BLaER1 (cell line): ENCODE results near the gene GRK2.

Source experiments
- H3K27ac ChIP-seq: shearing (Covaris generic); formaldehyde crosslinking; 2 replicates; pipeline ENCODE4 v1.8.1; 2022
- H3K27me3 ChIP-seq: shearing (Covaris generic); formaldehyde crosslinking; 2 replicates; pipeline ENCODE4 v1.8.1; 2022
- H3K36me3 ChIP-seq: shearing (Covaris generic); formaldehyde crosslinking; 2 replicates; pipeline ENCODE4 v1.8.1; 2022
- H3K4me1 ChIP-seq: shearing (Covaris generic); formaldehyde crosslinking; 2 replicates; pipeline ENCODE4 v1.8.1; 2022
- H3K4me2 ChIP-seq: shearing (Covaris generic); formaldehyde crosslinking; 2 replicates; pipeline ENCODE4 v1.8.1; 2022
- H3K4me3 ChIP-seq: shearing (Covaris generic); formaldehyde crosslinking; 2 replicates; pipeline ENCODE4 v1.8.1; 2022
- H3K9ac ChIP-seq: shearing (Covaris generic); formaldehyde crosslinking; 2 replicates; pipeline ENCODE4 v1.8.1; 2022
- H3K9me3 ChIP-seq: shearing (Covaris generic); formaldehyde crosslinking; 2 replicates; pipeline ENCODE4 v1.8.1; 2022
- H4K20me1 ChIP-seq: shearing (Covaris generic); formaldehyde crosslinking; 2 replicates; pipeline ENCODE4 v1.8.1; 2022
- Cebpa-rat ChIP-seq: shearing (Covaris generic); IDR thresholded peaks from 2 replicates; pipeline ENCODE4 v1.8.1; 2022

Gene GRK2

DNA sequence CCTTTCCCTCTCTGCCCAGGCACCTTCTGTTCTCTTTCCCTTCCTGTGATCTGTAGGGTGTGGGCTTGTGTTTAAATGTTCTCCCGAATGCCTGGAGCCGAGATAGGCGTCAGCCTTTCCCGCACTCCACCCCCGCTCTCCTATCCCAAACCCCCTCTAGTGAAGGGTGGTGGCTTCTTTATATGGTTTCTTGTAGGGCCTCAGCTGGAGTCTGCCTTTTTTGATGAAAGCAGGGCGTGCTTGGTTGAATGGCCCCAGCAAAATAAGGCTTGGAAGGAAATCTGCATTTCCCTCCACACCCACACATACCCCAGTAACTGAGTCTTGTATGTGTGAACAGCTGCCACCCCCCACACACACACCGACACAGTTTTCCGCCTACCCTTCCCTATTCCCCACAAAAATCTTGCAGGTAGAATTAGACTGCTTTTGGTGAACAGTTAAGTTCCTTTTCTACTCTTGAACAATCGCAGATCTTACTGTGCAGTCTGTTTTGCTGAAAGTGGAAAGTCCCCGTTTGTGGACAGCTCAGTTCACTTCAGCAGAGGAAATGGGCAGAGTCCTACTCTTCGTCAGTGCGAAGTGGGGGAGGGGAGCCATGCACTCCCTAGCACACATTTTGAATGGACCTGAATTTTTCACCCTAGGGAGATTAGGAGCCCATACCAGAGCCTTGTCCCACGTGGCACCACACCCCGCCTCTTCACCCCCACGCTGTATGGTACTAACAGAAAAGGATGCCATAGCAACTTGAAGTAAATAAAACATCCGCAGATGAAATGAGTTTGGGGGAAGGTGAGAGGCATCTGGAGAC is 25.5 kb upstream of the GRK2 start:
- Histone ChIP-seq H3K4me2 (peak overlapping the region; percentile 94), H3K27me3 (no peaks in the 10 kb centered on the region), H3K9ac (peak overlapping the region; percentile 96), H3K4me1 (peaks cover 42% of the 10 kb centered on the region), H3K4me3 (peak overlapping the region; percentile 75), H4K20me1 (peaks cover 90% of the 10 kb centered on the region), H3K27ac (peak overlapping the region; percentile 94), H3K36me3 (peaks cover 56% of the 10 kb centered on the region), H3K9me3 (no peaks in the 10 kb centered on the region)
- TF ChIP-seq Cebpa-rat = no peak

DNA sequence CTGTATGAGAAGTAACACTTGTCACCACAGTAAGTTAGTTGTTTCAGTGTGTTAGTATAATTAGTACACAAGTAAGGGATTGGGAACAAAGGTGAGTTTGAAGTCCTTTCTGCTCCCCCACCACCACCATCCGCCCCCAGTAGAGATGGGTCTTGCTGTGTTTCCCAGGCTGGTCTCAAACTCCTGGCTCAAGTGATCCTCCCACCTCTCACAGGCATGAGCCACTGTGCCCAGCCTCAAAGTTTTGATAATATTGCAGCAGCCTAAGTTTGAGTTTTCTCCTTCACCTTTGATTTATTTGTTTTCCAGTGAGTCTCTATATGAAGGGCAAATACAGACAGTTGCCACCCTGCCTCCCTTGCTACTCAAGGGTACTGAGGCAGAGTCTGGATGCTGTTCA is 23.7 kb upstream of the GRK2 start:
- Histone ChIP-seq H3K27me3 (no peaks in the 10 kb centered on the region), H3K9me3 (no peaks in the 10 kb centered on the region), H3K9ac (peak overlapping the region; percentile 96; the same call in 1 of the 2 replicates), H4K20me1 (peaks cover 86% of the 10 kb centered on the region), H3K4me3 (peak overlapping the region; percentile 75; the same call in 1 of the 2 replicates), H3K36me3 (peaks cover 56% of the 10 kb centered on the region), H3K4me1 (peaks cover 39% of the 10 kb centered on the region), H3K4me2 (peak overlapping the region; percentile 94), H3K27ac (no peak overlapping the region)
- TF ChIP-seq Cebpa-rat = no peak

DNA sequence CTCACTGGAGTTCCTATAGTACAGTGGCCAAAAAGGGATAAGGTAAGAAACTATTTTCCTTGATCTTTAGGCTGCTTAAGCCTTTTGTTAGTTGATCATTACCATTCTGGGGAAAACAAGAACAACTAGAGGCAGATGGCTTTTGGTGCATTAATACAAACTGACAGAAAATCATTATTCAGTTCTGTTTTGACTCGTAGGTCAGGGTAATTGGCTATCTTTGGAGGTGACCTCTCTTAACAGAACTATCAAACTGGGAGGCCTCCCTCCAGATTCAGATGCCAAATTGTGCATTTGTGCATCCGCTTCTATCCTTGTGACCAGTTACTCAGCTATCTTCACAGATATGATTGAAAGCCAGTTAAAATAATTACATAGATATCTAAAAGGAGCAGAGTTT is 23.2 kb upstream of the GRK2 start:
- Histone ChIP-seq H3K9me3 (no peaks in the 10 kb centered on the region), H3K27me3 (no peaks in the 10 kb centered on the region), H3K9ac (peak overlapping the region; percentile 96; the same call in 1 of the 2 replicates), H3K4me3 (no peak overlapping the region), H3K36me3 (peaks cover 59% of the 10 kb centered on the region), H3K4me2 (peak overlapping the region; percentile 94; the same call in 1 of the 2 replicates), H3K27ac (no peak overlapping the region), H3K4me1 (peaks cover 37% of the 10 kb centered on the region), H4K20me1 (peaks cover 86% of the 10 kb centered on the region)
- TF ChIP-seq Cebpa-rat = no peak

DNA sequence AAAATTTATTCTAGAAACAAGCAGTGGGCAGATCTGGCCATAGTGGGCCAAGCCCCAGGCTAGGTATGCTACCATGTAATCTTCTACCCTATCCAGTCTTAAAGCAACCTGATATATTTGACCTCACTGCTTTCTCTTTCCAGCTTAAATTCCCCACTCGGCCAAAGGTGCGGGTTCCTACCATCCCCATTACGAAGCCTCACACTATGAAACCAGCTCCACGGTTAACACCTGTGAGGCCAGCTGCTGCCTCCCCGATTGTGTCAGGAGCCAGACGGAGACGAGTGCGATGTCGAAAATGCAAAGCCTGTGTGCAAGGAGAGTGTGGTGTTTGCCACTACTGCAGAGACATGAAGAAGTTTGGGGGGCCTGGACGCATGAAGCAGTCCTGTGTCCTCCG is 21.2 kb upstream of the GRK2 start:
- Histone ChIP-seq H3K4me3 (no peak overlapping the region), H3K4me1 (peaks cover 22% of the 10 kb centered on the region), H4K20me1 (peaks cover 88% of the 10 kb centered on the region), H3K27me3 (no peaks in the 10 kb centered on the region), H3K9me3 (no peaks in the 10 kb centered on the region), H3K4me2 (no peak overlapping the region), H3K9ac (no peak overlapping the region), H3K36me3 (peaks cover 79% of the 10 kb centered on the region), H3K27ac (no peak overlapping the region)
- TF ChIP-seq Cebpa-rat = no peak

DNA sequence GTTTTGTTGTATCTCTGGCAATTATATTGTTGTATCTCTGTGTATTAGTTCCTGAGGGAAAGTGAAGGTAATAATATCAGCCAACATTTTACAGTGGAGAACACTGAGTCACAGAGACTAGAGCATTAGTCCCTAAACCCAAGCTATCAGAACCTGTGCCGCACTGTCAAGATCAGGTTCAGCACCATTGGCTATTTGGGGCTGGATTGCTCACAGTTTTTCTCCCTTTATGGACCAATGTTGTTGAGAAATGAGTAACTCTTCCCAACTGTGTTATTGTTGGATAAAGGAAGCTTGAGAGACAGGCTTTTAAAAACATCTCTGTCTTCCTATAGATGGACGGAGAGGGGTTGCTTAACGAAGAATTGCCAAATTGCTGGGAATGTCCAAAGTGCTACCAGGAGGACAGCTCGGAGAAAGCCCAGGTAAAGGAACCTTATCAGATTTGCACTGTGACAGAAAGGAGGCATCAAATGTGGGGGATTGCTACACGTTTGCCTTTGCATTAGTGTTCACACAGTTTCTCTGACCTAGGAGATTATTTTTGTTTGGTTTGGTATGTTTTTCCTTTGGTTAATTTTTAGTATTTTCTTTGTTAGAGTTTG is 18.2 kb upstream of the GRK2 start:
- no peak for TF ChIP-seq Cebpa-rat
- Histone ChIP-seq H3K9me3 (no peaks in the 10 kb centered on the region), H3K4me1 (peaks cover under 1% of the 10 kb centered on the region; the same call in 1 of the 2 replicates), H3K4me2 (no peak overlapping the region), H3K27me3 (no peaks in the 10 kb centered on the region), H3K9ac (no peak overlapping the region), H4K20me1 (peaks cover 93% of the 10 kb centered on the region), H3K36me3 (peaks cover 98% of the 10 kb centered on the region), H3K27ac (no peak overlapping the region), H3K4me3 (no peak overlapping the region)

DNA sequence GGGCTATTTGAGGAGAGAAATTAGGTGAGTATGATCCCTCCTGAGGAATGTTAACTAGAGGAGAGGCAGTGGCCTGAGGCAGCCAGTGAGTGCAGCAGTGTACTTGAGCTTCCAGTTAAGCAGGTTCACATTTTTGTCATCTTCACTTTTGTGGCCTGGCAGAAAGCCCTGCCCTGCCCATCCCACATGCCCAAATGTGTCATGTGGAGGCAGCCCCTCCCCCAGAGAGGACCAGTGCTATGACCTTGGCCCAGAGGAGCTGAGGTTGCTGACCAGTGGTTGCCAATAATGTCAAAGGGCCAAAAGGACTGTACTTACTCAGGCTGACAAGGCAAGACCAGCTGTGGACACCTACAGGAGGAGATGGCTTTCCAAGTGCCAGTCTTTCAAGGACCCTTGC is 17.6 kb upstream of the GRK2 start:
- Histone ChIP-seq H4K20me1 (peaks cover 93% of the 10 kb centered on the region), H3K27ac (no peak overlapping the region)

DNA sequence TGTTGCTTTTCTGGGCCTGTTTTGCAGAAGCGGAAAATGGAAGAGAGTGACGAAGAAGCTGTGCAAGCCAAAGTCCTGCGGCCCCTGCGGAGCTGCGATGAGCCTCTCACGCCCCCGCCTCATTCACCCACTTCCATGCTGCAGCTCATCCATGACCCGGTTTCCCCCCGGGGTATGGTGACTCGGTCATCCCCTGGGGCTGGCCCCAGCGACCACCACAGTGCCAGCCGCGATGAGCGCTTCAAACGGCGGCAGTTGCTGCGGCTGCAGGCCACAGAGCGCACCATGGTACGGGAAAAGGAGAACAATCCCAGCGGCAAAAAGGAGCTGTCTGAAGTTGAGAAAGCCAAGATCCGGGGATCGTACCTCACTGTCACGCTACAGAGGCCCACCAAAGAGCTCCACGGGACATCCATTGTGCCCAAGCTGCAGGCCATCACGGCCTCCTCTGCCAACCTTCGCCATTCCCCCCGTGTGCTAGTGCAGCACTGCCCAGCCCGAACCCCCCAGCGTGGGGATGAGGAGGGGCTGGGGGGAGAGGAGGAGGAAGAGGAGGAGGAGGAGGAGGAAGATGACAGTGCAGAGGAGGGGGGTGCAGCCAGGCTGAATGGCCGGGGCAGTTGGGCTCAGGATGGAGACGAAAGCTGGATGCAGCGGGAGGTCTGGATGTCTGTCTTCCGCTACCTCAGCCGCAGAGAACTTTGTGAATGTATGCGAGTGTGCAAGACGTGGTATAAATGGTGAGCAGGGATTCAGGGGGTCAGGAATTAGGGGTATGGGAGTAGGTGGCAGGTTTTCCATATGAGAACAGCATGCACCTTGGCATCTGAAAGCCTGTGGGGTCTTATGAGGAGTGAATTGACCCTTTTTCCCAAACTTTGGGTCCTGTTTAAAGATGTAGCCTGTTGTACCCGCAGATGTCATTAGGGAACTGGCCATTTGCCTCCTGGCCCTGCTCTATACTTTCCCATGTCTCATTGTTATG is 15.9 kb upstream of the GRK2 start:
- Histone ChIP-seq H3K4me1 (no peaks in the 10 kb centered on the region), H3K27ac (no peak overlapping the region), H3K9ac (no peak overlapping the region), H3K4me3 (no peak overlapping the region), H4K20me1 (peaks cover 93% of the 10 kb centered on the region), H3K27me3 (no peaks in the 10 kb centered on the region), H3K4me2 (no peak overlapping the region), H3K9me3 (no peaks in the 10 kb centered on the region), H3K36me3 (peaks cover 98% of the 10 kb centered on the region)
- TF ChIP-seq Cebpa-rat = no peak

More for the DNA sequence above, 17.6 kb upstream of the GRK2 start:
- no peaks in the 10 kb centered on the region for H3K9me3 ChIP-seq
- peaks cover 98% of the 10 kb centered on the region for H3K36me3 ChIP-seq
- H3K4me3 ChIP-seq = no peak overlapping the region
- H3K4me2 ChIP-seq = no peak overlapping the region
- TF ChIP-seq Cebpa-rat = no peak
- H3K4me1 ChIP-seq = no peaks in the 10 kb centered on the region; the same call in 1 of the 2 replicates
- H3K9ac ChIP-seq = no peak overlapping the region
- no peaks in the 10 kb centered on the region for H3K27me3 ChIP-seq

DNA sequence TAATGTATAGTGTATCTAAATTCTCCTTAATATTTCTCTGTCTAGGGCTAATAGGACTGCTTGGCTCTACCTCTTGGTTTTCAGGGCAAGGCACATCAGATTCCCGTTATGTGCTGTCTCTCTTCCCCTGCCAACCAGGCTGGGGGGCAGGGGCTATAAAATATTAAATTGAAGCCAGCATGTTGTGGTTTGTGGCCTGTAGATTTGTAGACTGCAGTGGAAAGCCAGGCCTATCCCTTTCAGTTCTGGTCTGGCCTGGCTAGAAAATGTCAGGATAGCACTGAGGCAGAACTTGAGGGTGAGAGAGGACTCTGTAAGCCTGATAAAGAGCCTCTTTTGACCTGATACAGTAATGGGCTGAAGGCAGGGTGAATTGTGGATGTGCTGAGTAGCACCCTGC is 14.4 kb upstream of the GRK2 start:
- Histone ChIP-seq H4K20me1 (peaks cover 93% of the 10 kb centered on the region), H3K27me3 (no peaks in the 10 kb centered on the region), H3K4me3 (no peak overlapping the region), H3K9me3 (no peaks in the 10 kb centered on the region), H3K9ac (no peak overlapping the region), H3K4me2 (no peak overlapping the region), H3K27ac (no peak overlapping the region), H3K36me3 (peaks cover 98% of the 10 kb centered on the region), H3K4me1 (peaks cover 5% of the 10 kb centered on the region)
- TF ChIP-seq Cebpa-rat = no peak

DNA sequence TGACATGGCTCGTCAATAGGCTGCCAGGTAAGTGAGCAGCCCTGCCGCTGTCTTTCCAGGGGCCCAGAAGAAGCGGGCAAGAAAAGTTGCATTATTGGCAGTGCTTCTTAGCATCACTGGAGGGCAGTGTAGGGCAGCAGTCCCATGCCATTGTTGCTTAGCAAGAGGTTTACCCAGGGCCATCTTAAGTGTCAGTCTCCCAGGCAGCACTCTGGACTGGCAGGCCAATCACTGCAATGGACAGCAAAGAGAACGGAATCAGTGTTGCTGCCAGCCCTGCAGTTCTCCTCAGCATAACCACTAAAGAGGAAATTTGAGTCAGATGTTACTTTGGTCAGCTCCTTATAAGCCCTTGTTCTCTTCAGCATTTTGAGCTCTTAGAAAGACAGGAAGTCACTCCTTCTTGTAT is 13.4 kb upstream of the GRK2 start:
- H3K4me3 ChIP-seq = no peak overlapping the region
- H4K20me1 ChIP-seq = peaks cover 91% of the 10 kb centered on the region
- no peaks in the 10 kb centered on the region for H3K27me3 ChIP-seq
- no peak overlapping the region for H3K4me2 ChIP-seq
- no peak overlapping the region for H3K27ac ChIP-seq
- H3K9ac ChIP-seq = no peak overlapping the region
- H3K4me1 ChIP-seq = peaks cover 13% of the 10 kb centered on the region
- TF ChIP-seq Cebpa-rat = no peak
- peaks cover 95% of the 10 kb centered on the region for H3K36me3 ChIP-seq
- no peaks in the 10 kb centered on the region for H3K9me3 ChIP-seq
